Astrocyte (in vitro differentiated cells and primary cell): Measurements from ENCODE around the gene FASLG. TPM values are rescaled to one million over a fixed set of nuclear protein-coding genes. Genes with fewer than 3 reads are reported as not detected.

ENCODE experiments used
- DNase-seq: peaks from one replicate; pipeline ENCODE4 v3.0.0-alpha.2; 2010; ENCODE audit warnings: low read depth
- FAIRE-seq: peaks from 2 replicates; lab custom pipeline; 2011; peaks lifted over from hg19 to GRCh38; lab: Jason Lieb, UNC
- H2AFZ ChIP-seq: 2 replicates; pipeline ENCODE4 v1.6.0; 2012; ENCODE audit warnings: low read depth, low read length, inconsistent platforms
- H3K27ac ChIP-seq: 2 replicates; pipeline ENCODE4 v1.5.1; 2011; ENCODE audit warnings: low read depth, low read length, inconsistent platforms
- H3K27me3 ChIP-seq: 2 replicates; pipeline ENCODE4 v1.6.0; 2011; ENCODE audit warnings: low read length, inconsistent platforms; ENCODE audit not compliant: insufficient read depth
- H3K36me3 ChIP-seq: 2 replicates; pipeline ENCODE4 v1.5.1; 2011; ENCODE audit warnings: low read length, inconsistent platforms; ENCODE audit not compliant: insufficient read depth
- H3K4me1 ChIP-seq: 2 replicates; pipeline ENCODE4 v1.5.1; 2011; ENCODE audit warnings: low read length, inconsistent platforms; ENCODE audit not compliant: insufficient read depth
- H3K4me2 ChIP-seq: 2 replicates; pipeline ENCODE4 v1.6.0; 2012; ENCODE audit warnings: low read length, inconsistent platforms
- H3K4me3 ChIP-seq: 2 replicates; pipeline ENCODE4 v1.5.1; 2011; ENCODE audit warnings: low read depth, mild to moderate bottlenecking, low read length, inconsistent platforms; ENCODE audit not compliant: insufficient read depth
- H3K79me2 ChIP-seq: 2 replicates; pipeline ENCODE4 v1.6.0; 2012; ENCODE audit warnings: mild to moderate bottlenecking, low read length, inconsistent platforms; ENCODE audit not compliant: insufficient read depth
- H3K9ac ChIP-seq: 2 replicates; pipeline ENCODE4 v1.6.0; 2012; ENCODE audit warnings: mild to moderate bottlenecking, low read length, inconsistent platforms
- H3K9me3 ChIP-seq: 2 replicates; pipeline ENCODE4 v1.5.1; 2012; ENCODE audit warnings: low read depth, mild to moderate bottlenecking, low read length, inconsistent platforms; ENCODE audit not compliant: insufficient read depth
- H4K20me1 ChIP-seq: 2 replicates; pipeline ENCODE4 v1.6.0; 2012; ENCODE audit warnings: low read length, inconsistent platforms; ENCODE audit not compliant: insufficient read depth
- H3K27ac Mint-ChIP-seq: one replicate; pipeline ENCODE4 v1.8.0; 2021; ENCODE audit warnings: mild to moderate bottlenecking, mixed read lengths; ENCODE audit not compliant: unreplicated experiment
- H3K27me3 Mint-ChIP-seq: one replicate; pipeline ENCODE4 v1.8.0; 2021; ENCODE audit warnings: low read depth, mixed read lengths; ENCODE audit not compliant: unreplicated experiment
- H3K36me3 Mint-ChIP-seq: one replicate; pipeline ENCODE4 v1.8.0; 2021; ENCODE audit warnings: low read depth, mixed read lengths; ENCODE audit not compliant: unreplicated experiment
- H3K4me1 Mint-ChIP-seq: one replicate; pipeline ENCODE4 v1.8.0; 2021; ENCODE audit warnings: low read depth, mixed read lengths; ENCODE audit not compliant: unreplicated experiment
- H3K4me3 Mint-ChIP-seq: one replicate; pipeline ENCODE4 v1.8.0; 2021; ENCODE audit warnings: mild to moderate bottlenecking, moderate library complexity, mixed read lengths; ENCODE audit not compliant: unreplicated experiment
- H3K9me3 Mint-ChIP-seq: one replicate; pipeline ENCODE4 v1.8.0; 2021; ENCODE audit warnings: mild to moderate bottlenecking, mixed read lengths; ENCODE audit not compliant: unreplicated experiment
- EZH2 ChIP-seq: IDR thresholded peaks from 2 replicates; pipeline ENCODE4 v1.6.1; 2012; ENCODE audit warnings: mild to moderate bottlenecking, low read length, inconsistent platforms; ENCODE audit not compliant: insufficient read depth
- total RNA-seq: library from RNA; stranded (reverse); gene quantifications from 2 replicates; pipeline ENCODE4 v1.2.1, GENCODE V29; 2021
- TF ChIP-seq, protein P1 (sequence below): IDR thresholded peaks from 2 replicates; pipeline ENCODE4 v1.5.1; 2011; ENCODE audit warnings: low read depth, mild to moderate bottlenecking, inconsistent platforms, low read length, moderate library complexity; ENCODE audit not compliant: insufficient read depth

FASLG gene
- total RNA-seq, 1 donor from 2014 or later: not detected

DNA sequence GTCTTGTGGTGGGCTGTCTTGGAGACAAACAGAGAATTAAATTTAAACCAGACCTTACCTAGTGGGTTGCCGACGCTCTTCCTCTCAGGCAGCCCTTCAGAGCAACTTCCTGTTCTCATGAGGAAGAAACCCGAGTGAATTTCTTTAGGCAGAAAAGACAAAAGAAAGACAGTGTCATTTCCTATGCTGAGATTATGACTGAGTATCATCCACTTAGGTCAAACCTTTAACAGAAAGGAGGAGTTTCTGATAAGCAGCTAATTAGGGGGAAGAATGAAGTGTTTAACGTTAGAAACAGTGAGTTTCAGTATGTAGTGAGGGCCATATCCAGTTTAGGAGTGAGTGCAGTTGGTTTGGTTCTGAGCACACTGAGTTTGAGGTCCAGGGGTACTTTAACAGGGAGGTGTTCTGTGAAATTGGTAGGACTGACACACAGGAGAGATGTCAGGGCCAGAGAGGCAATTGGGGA, 38.7 kb downstream of the FASLG start:
- H3K27ac Mint-ChIP-seq: no peak overlapping the region

DNA sequence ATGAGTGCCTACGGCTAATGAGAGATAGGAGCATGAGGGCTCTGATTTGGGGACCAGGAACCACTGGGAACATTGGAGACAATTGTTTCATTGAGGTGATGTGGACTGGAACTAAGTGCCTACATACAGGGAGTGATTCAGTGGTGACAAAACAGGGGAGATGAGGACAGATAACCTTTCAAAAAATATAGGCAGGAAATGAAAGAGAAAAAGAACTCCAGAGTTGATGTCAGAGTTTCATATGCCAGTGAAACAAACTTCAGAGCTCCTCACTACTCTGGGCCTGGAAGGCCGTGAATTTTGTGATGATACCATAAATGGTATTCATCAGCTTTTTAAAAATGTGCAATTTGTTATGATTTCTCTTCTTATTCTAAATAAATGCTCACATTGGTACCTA, 39.3 kb downstream of the FASLG start:
- H4K20me1 ChIP-seq: no peaks in the 10 kb centered on the region
- H3K4me3 ChIP-seq: no peak overlapping the region
- H3K79me2 ChIP-seq: no peaks in the 10 kb centered on the region
- H3K4me1 ChIP-seq: peaks cover 12% of the 10 kb centered on the region
- H2AFZ ChIP-seq: no peak overlapping the region
- H3K36me3 ChIP-seq: no peaks in the 10 kb centered on the region
- no peak overlapping the region for H3K4me2 ChIP-seq
- DNase-seq (no peak), FAIRE-seq (no peak)
- Mint-ChIP-seq H3K27ac (no peak overlapping the region), H3K36me3 (no peaks in the 10 kb centered on the region), H3K27me3 (no peaks in the 10 kb centered on the region), H3K4me1 (peaks cover 17% of the 10 kb centered on the region), H3K4me3 (no peak overlapping the region), H3K9me3 (no peaks in the 10 kb centered on the region)
- H3K9me3 ChIP-seq: no peaks in the 10 kb centered on the region
- H3K27me3 ChIP-seq: no peaks in the 10 kb centered on the region
- TF ChIP-seq, protein P1, sequence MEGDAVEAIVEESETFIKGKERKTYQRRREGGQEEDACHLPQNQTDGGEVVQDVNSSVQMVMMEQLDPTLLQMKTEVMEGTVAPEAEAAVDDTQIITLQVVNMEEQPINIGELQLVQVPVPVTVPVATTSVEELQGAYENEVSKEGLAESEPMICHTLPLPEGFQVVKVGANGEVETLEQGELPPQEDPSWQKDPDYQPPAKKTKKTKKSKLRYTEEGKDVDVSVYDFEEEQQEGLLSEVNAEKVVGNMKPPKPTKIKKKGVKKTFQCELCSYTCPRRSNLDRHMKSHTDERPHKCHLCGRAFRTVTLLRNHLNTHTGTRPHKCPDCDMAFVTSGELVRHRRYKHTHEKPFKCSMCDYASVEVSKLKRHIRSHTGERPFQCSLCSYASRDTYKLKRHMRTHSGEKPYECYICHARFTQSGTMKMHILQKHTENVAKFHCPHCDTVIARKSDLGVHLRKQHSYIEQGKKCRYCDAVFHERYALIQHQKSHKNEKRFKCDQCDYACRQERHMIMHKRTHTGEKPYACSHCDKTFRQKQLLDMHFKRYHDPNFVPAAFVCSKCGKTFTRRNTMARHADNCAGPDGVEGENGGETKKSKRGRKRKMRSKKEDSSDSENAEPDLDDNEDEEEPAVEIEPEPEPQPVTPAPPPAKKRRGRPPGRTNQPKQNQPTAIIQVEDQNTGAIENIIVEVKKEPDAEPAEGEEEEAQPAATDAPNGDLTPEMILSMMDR: no peak
- no peak overlapping the region for H3K9ac ChIP-seq
- no peak overlapping the region for H3K27ac ChIP-seq

More for the DNA sequence above, 38.7 kb downstream of the FASLG start:
- H3K4me2 ChIP-seq: no peak overlapping the region
- no peak overlapping the region for H3K9ac ChIP-seq
- H3K27ac ChIP-seq: no peak overlapping the region
- no peak for FAIRE-seq
- TF ChIP-seq EZH2: no peak
- TF ChIP-seq, protein P1: no peak
- H3K9me3 Mint-ChIP-seq: peaks cover 4% of the 10 kb centered on the region
- no peaks in the 10 kb centered on the region for H4K20me1 ChIP-seq
- no peak overlapping the region for H3K4me3 ChIP-seq
- H3K27me3 Mint-ChIP-seq: no peaks in the 10 kb centered on the region
- H3K4me1 Mint-ChIP-seq: peaks cover 17% of the 10 kb centered on the region
- no peak overlapping the region for H2AFZ ChIP-seq
- no peaks in the 10 kb centered on the region for H3K36me3 ChIP-seq
- peaks cover 12% of the 10 kb centered on the region for H3K4me1 ChIP-seq
- no peaks in the 10 kb centered on the region for H3K79me2 ChIP-seq
- H3K4me3 Mint-ChIP-seq: no peak overlapping the region
- H3K9me3 ChIP-seq: no peaks in the 10 kb centered on the region
- DNase-seq: no peak
- no peaks in the 10 kb centered on the region for H3K36me3 Mint-ChIP-seq
- H3K27me3 ChIP-seq: no peaks in the 10 kb centered on the region

DNA sequence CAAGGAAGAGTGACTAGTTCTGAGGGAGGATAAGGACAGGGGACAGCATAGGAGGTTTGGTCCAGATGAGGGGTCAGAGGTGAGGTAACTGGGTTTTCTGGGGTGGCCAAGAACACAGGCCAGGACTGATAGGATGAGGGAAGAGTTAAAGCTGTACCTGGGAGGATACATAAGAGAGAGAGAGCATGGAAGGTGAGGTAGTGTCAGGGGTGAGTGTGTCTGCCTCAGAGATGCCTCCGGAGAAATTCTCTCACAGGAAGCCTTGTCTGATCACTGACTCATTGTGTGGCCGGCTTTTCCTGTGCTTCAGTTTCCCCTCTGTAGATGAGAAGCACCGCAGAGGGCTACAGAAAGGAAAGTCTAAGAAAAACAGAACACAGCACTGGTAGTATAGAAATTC, 40.2 kb downstream of the FASLG start:
- Histone ChIP-seq H3K4me2 (peak overlapping the region; percentile 21), H3K27ac (no peak overlapping the region), H4K20me1 (no peaks in the 10 kb centered on the region), H3K4me3 (no peak overlapping the region), H3K27me3 (no peaks in the 10 kb centered on the region), H3K79me2 (no peaks in the 10 kb centered on the region), H3K36me3 (no peaks in the 10 kb centered on the region), H2AFZ (no peak overlapping the region), H3K4me1 (peaks cover 12% of the 10 kb centered on the region), H3K9ac (no peak overlapping the region), H3K9me3 (no peaks in the 10 kb centered on the region)
- peak; percentile 63 for DNase-seq
- Mint-ChIP-seq H3K27me3 (no peaks in the 10 kb centered on the region), H3K4me3 (no peak overlapping the region), H3K27ac (peak overlapping the region; percentile 60), H3K36me3 (no peaks in the 10 kb centered on the region), H3K9me3 (no peaks in the 10 kb centered on the region), H3K4me1 (peaks cover 17% of the 10 kb centered on the region)
- peak; percentile 5 for FAIRE-seq
- no peak for TF ChIP-seq EZH2
- TF ChIP-seq, protein P1: no peak
